ENCODE data around the gene HS2ST1.
"Not testable (repeated sequence)": the region's sequence is repeated elsewhere in the genome, so short reads cannot be mapped to it uniquely, and the experiment has no call there.

Gene HS2ST1

GRCh38 chr1:86914601-86914997 is at the start of gene HS2ST1:
Gene HS2ST1, plus strand, starts transcription at chr1:86914635.
- FAIRE-seq = no peak

DNA sequence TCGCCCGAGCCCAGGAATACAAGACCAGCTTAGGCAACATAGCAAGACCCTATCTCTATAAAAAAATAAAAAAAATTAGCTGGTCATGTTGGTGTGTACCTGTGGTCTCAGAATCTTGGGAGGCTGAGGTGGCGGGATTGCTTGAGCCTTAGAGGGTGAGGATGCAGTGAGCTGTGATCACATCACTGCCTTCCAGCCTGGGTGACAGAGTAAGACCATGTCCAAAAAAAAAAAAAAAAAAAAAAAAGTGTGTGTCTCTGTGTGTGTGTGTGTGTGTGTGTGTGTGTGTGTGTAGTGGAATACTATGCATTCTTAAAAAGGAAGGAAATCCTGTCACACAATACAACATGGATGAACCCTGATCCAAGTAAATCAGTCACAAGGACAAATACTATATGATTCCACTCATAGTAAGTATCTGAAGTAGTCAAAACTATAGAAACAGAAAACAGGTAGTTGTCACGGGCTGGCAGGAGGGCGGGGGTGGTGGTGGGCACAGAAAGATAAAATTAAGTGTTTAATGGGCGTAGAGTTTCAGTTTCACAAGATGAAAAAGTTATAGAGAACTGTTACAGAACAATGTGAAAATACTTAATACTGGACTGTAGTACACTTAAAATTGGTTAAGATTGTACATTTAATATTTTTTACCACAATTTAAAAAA is 48.3 kb upstream of the HS2ST1 start:
- peak; percentile 45 for FAIRE-seq
- DNase-seq (ENCODE audit: insufficient read length, low spot score) = no peak

More at GRCh38 chr1:86914601-86914997, at the start of gene HS2ST1:
- DNase-seq (ENCODE audit: insufficient read length, low spot score) = no peak

DNA sequence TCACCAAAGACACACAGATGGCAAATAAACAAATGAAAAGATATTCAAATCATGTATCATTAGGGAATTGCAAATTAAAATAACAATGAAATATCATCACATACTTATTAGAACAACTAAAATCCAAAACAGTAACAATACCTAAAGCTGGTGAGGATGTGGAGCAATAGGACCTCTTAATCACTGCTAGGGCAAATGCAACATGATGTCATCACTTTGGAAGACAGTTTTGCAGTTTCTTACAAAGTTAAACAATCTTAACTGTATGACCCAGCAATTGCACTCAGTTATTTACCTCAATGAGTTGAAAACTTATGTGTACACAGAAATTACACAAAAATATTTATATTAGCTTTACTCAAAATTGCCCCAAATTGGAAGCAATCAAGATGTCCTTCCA is 47.8 kb upstream of the HS2ST1 start:
- no peak for FAIRE-seq
- DNase-seq (ENCODE audit: insufficient read length, low spot score) = no peak

DNA sequence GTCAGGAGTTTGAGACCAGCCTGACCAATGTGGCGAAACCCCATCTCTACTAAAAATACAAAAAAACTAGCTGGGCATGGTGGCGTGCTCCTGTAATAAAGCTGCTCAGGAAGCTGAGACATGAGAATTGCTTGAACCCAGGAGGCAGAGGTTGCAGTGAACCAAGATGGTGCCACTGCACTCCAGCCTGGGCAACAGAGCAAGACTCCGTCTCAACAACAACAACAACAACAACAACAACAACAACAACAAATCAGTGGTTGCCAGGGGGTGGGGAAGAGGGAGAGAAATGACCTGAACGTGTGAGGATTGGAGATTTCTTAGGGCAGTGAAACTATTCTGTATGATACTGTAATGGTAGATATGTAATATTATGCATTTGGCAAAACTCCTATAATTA is 47.2 kb upstream of the HS2ST1 start:
- FAIRE-seq; DNase-seq (ENCODE audit: insufficient read length, low spot score): not testable (repeated sequence)

GRCh38 chr1:86868477-86868876 is 46.0 kb upstream of the HS2ST1 start:
- no peak for FAIRE-seq
- DNase-seq (ENCODE audit: insufficient read length, low spot score) = no peak

GRCh38 chr1:86871001-86871400 is 43.4 kb upstream of the HS2ST1 start:
- no peak for DNase-seq (ENCODE audit: insufficient read length, low spot score)
- FAIRE-seq = no peak

- FAIRE-seq = no peak
- no peak for DNase-seq (ENCODE audit: insufficient read length, low spot score)
These were observed 42.3 kb upstream of the HS2ST1 start for GRCh38 chr1:86872086-86872485.

DNA sequence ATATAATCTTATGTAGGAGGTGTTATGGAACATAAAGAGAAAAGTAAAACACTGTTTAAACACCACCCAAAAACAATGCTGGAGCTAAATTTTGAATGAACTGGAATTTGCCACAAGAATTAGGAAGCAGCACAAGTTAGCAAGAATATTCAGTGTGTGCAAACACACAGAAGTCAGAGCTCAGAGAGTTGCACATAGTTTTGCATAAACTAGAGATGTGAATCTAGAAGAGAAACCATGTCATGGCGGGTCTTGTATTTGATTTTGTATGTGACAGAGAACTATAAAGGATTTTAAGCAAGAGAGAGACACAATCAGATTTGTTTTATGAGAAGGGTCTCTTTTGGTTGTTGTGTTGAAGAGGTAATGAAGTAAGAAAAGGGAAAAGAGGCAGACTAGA is 38.7 kb upstream of the HS2ST1 start:
- FAIRE-seq (peak; percentile 4), DNase-seq (ENCODE audit: insufficient read length, low spot score) (no peak)

GRCh38 chr1:86887479-86888162 is 26.8 kb upstream of the HS2ST1 start:
- DNase-seq (ENCODE audit: insufficient read length, low spot score) (no peak), FAIRE-seq (peak; percentile 55)

GRCh38 chr1:86888327-86888726 is 26.1 kb upstream of the HS2ST1 start:
- DNase-seq (ENCODE audit: insufficient read length, low spot score) = no peak
- no peak for FAIRE-seq

DNA sequence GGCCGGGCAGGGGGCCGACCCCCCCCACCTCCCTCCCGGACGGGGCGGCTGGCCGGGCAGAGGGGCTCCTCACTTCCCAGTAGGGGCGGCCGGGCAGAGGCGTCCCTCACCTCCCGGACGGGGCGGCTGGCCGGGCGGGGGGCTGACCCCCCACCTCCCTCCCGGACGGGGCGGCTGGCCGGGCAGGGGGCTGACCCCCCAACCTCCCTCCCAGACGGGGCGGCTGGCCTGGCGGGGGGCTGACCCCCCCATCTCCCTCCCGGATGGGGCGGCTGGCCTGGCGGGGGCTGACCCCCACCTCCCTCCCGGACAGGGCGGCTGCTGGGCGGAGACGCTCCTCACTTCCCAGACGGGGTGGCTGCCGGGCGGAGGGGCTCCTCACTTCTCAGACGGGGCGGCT is 15.0 kb upstream of the HS2ST1 start:
- not testable (repeated sequence) for FAIRE-seq; DNase-seq (ENCODE audit: insufficient read length, low spot score)

DNA sequence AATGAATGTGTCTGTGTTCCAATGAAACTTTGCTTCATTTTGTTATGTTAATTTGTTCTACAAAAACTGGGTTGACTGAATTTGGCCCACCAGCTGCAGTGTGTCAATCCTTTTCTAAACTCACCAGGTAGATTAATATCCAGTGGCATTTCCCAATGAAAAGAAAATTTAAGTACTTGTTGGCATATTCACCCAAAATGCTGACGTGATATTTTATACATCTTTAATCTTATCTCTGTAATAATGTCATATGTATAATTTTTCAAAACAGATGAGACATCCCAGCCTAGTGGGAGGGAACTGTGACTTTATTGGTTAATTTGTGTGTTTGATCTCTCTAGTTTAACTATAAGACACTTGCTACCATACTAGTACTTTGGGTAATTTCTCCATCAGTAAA is 8.6 kb upstream of the HS2ST1 start:
- FAIRE-seq (no peak), DNase-seq (ENCODE audit: insufficient read length, low spot score) (no peak)

- DNase-seq (ENCODE audit: insufficient read length, low spot score) (no peak), FAIRE-seq (no peak)
These were observed 8.0 kb upstream of the HS2ST1 start for GRCh38 chr1:86906419-86906818.

GRCh38 chr1:86912281-86912900 is 2.0 kb upstream of the HS2ST1 start:
- peak; percentile 39 for FAIRE-seq
- no peak for DNase-seq (ENCODE audit: insufficient read length, low spot score)

- DNase-seq (ENCODE audit: insufficient read length, low spot score) (no peak), FAIRE-seq (no peak)
These were observed 988 bp upstream of the HS2ST1 start for GRCh38 chr1:86913399-86913895.

DNA sequence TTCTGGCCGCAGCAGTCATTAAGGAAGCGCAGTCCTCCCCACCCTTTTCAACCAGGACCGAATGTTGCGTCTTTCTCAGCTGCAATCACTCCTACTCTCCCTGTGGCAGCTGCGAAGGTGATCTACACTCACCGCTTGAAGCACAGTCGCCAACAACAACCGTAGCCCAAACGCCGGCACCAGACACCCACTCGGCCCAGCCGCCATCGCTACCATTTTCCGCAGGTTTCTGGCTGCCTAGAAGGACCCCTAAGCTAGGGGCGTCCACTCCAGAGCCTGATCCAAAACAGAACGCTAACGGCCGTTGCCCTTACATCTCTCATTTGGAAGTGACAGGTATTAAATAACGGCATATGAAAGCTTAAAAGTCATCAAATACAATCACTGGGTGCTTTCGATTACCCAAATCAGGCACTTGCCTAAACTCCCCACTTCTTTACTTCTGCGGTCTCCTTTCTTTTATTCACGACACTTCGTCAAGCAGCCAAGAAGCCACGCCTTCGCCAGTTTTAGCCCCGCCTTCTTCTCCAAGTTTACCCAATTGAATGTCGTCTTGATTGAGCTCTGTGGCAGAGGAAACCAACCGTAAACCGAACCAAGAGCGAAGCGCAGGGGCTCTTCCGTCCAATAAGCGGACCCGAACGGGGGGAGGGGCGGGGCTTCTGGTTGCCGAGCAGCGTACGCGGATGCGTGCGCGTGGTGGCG is 387 bp upstream of the HS2ST1 start, which contains the start of gene SELENOF:
Gene SELENOF, minus strand, starts transcription at position 231 of the 705 bp plus-strand sequence. Its CDS starts 15 bp downstream, at position 216.
- DNase-seq (ENCODE audit: insufficient read length, low spot score) (peak; percentile 65), FAIRE-seq (peak; percentile 99)

- DNase-seq (ENCODE audit: insufficient read length, low spot score) (no peak), FAIRE-seq (peak; percentile 93)
These were observed 732 bp downstream of the HS2ST1 start for GRCh38 chr1:86914998-86915736.

- FAIRE-seq (no peak), DNase-seq (ENCODE audit: insufficient read length, low spot score) (no peak)
These were observed 1.4 kb downstream of the HS2ST1 start for GRCh38 chr1:86915737-86916235.

DNA sequence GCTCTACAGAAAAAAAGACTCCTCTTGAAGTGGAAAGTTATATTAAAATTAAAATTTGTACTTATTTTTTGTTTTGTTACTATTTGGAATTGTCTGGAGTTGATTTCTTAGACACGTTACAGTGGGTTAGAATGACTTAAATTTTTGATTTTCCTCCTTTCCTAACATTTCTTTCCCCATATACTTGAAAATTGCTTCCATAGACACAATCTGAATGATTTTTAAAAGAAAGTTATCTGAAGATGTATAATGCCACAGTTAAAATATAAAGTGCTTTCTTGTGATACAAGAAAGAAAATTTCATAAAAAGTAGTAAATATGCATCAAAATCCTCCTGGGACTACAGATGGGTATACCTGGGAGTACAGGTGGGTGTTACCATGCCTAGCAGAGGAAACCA is 2.3 kb downstream of the HS2ST1 start:
- FAIRE-seq (no peak), DNase-seq (ENCODE audit: insufficient read length, low spot score) (no peak)

DNA sequence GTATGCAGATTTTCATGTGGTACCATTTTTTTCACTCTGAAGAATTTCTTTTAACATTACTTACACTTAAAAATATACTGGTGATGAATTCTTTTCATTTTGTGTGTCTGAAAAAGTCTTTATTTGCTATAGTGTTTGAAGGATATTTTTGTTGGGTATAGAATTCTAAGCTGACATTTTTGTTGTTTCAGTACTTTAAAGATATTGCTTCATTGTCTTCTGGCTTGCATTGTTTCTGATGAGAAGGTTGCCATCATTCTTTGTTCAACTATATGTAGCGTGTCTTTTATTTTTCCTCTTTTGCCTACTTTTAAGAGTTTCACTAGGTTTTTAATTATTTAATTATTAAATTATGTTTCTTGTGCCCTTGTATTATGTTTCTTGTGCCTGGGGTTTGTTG is 8.0 kb downstream of the HS2ST1 start:
- DNase-seq (ENCODE audit: insufficient read length, low spot score) = no peak
- no peak for FAIRE-seq
